HG03159 (cell line): Measurements from ENCODE around the gene FBXO17.

ENCODE experiments used
- ATAC-seq: cut with Tn5 transposase; IDR thresholded peaks from one replicate; pipeline ENCODE4 v1.9.1; 2021; ENCODE audit warnings: mild to moderate bottlenecking, moderate library complexity; ENCODE audit not compliant: unreplicated experiment

Gene FBXO17

DNA sequence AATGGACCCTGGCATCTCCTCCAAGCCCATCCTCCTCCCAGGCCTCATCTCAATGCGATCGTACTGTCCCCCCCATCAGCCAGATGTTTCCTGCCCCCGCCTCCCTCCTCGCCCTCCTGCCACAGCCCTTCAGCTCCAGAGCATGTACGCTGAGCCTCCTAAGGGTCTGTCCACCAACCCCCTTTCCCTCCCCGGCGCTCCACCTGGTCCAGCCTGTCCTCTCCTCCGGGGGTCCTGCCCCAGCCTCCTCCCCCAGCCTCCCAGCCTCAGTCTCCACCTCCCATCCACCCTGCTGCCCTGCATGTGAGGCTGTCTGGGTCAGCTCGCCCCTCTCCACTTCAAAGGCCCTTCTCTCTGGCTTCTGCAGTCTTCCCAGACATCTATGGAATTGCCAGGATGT is 80.6 kb downstream of the FBXO17 start:
- ATAC-seq, result no peak

GRCh38 chr19:38893341-38893771 is 82.2 kb downstream of the FBXO17 start:
- ATAC-seq, result no peak

- no peak for ATAC-seq
Observed at GRCh38 chr19:38892841-38893240, 82.7 kb downstream of the FBXO17 start.

- no peak for ATAC-seq
Observed at GRCh38 chr19:38891771-38892170, 83.8 kb downstream of the FBXO17 start.
